ENCODE measurements around the gene ROBO4. TPM values are rescaled to one million over a fixed set of nuclear protein-coding genes. Genes with fewer than 3 reads are reported as not detected.

The ROBO4 gene
- total and polyA plus RNA-seq, 2 of the 13 experiments (the other 11 are each of a cell fraction or from before 2014, with no cell fraction given) = 0.07 to 1.1 TPM

DNA sequence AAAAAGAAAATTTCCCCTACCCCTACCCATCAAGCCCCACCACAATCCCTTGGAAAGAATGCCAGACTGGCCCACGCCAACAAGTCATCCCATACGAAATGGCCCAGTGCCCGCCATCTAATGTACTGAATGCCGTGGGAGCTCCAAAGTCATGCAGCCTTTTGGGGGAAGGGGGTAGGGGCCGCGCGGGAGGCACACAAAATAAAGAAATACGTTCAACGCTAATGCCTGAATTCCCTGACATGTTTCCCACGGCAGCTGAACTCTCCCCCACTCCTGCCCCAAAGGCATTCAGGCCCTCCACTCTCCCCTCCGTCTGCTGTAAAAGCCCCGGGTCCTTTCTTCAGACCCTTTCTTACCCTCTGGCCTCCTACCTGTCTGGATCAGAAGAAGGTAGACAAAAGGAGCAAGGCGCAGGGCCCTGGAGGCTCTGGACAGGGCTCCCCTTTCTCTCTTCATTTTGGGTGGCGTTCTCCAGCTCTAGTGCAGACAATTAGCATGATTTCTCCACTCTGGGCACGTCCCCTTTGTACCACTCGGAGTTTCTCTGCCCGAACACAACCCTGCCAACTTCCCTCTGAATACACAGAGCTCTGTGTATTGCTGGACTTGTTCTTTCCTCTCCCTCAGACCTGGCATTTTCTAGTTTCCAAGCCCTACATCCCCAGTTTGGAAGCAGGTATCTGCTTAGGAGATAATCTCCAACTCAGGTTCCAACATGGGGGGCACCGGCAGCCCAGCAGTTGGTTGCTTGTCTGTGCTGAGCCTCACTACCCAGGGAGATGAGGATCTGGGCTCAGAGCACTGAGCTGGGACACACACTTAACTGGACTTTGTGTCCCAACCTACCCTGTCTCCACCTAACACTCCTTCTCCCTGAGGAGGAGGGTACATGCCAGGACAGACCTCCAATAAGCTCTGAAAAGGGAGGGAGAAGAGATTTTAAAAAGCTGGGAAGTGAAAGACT, 38.2 kb upstream of the ROBO4 start, which contains the start of gene HEPACAM (continued):
- TF ChIP-seq, protein P1, sequence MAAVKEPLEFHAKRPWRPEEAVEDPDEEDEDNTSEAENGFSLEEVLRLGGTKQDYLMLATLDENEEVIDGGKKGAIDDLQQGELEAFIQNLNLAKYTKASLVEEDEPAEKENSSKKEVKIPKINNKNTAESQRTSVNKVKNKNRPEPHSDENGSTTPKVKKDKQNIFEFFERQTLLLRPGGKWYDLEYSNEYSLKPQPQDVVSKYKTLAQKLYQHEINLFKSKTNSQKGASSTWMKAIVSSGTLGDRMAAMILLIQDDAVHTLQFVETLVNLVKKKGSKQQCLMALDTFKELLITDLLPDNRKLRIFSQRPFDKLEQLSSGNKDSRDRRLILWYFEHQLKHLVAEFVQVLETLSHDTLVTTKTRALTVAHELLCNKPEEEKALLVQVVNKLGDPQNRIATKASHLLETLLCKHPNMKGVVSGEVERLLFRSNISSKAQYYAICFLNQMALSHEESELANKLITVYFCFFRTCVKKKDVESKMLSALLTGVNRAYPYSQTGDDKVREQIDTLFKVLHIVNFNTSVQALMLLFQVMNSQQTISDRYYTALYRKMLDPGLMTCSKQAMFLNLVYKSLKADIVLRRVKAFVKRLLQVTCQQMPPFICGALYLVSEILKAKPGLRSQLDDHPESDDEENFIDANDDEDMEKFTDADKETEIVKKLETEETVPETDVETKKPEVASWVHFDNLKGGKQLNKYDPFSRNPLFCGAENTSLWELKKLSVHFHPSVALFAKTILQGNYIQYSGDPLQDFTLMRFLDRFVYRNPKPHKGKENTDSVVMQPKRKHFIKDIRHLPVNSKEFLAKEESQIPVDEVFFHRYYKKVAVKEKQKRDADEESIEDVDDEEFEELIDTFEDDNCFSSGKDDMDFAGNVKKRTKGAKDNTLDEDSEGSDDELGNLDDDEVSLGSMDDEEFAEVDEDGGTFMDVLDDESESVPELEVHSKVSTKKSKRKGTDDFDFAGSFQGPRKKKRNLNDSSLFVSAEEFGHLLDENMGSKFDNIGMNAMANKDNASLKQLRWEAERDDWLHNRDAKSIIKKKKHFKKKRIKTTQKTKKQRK (IDR thresholded peaks at IDR 0.05; ENCODE audit: low read length) = no peak
- TF ChIP-seq PHF8 (CRISPR knock-in tag; IDR thresholded peaks at IDR 0.05) (no peak), HOXA7 (CRISPR knock-in tag; IDR thresholded peaks at IDR 0.05) (no peak), TEAD2 (CRISPR knock-in tag; IDR thresholded peaks at IDR 0.05) (no peak), SOX5 (CRISPR knock-in tag; IDR thresholded peaks at IDR 0.05; ENCODE audit: borderline replicate concordance) (no peak), CEBPG (CRISPR knock-in tag; IDR thresholded peaks at IDR 0.05) (peak; percentile 15; the same call in 1 of the 2 replicates), MAFK (conservative IDR thresholded peaks at IDR 0.05 in 1 of 2, IDR thresholded peaks at IDR 0.05 in 1 of 2; ENCODE audit: low read length in 2 of 2) (no peak), ZNF552 (CRISPR knock-in tag; IDR thresholded peaks at IDR 0.05; ENCODE audit: borderline replicate concordance) (no peak), ZNF629 (CRISPR knock-in tag; conservative IDR thresholded peaks at IDR 0.05) (no peak), ZIK1 (CRISPR knock-in tag; IDR thresholded peaks at IDR 0.05; ENCODE audit: borderline replicate concordance, low read depth) (peak; percentile 37; the same call in 1 of the 2 replicates), NR3C1 (CRISPR knock-in tag; IDR thresholded peaks at IDR 0.05) (no peak), ZBTB8A (CRISPR knock-in tag; IDR thresholded peaks at IDR 0.05; ENCODE audit: borderline replicate concordance, low read depth) (no peak), NFYC (CRISPR knock-in tag; IDR thresholded peaks at IDR 0.05) (no peak; the same call in 1 of the 2 replicates), ZNF570 (CRISPR knock-in tag; IDR thresholded peaks at IDR 0.05; ENCODE audit: borderline replicate concordance) (no peak), RARA (CRISPR knock-in tag; IDR thresholded peaks at IDR 0.05) (no peak)
- TF ChIP-seq, protein P2, sequence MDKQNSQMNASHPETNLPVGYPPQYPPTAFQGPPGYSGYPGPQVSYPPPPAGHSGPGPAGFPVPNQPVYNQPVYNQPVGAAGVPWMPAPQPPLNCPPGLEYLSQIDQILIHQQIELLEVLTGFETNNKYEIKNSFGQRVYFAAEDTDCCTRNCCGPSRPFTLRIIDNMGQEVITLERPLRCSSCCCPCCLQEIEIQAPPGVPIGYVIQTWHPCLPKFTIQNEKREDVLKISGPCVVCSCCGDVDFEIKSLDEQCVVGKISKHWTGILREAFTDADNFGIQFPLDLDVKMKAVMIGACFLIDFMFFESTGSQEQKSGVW (CRISPR knock-in tag; IDR thresholded peaks at IDR 0.05; ENCODE audit: borderline replicate concordance) = no peak
- TF ChIP-seq, protein P3, sequence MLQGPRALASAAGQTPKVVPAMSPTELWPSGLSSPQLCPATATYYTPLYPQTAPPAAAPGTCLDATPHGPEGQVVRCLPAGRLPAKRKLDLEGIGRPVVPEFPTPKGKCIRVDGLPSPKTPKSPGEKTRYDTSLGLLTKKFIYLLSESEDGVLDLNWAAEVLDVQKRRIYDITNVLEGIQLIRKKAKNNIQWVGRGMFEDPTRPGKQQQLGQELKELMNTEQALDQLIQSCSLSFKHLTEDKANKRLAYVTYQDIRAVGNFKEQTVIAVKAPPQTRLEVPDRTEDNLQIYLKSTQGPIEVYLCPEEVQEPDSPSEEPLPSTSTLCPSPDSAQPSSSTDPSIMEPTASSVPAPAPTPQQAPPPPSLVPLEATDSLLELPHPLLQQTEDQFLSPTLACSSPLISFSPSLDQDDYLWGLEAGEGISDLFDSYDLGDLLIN (CRISPR knock-in tag; IDR thresholded peaks at IDR 0.05; ENCODE audit: borderline replicate concordance) = no peak
- TF ChIP-seq, protein P4, sequence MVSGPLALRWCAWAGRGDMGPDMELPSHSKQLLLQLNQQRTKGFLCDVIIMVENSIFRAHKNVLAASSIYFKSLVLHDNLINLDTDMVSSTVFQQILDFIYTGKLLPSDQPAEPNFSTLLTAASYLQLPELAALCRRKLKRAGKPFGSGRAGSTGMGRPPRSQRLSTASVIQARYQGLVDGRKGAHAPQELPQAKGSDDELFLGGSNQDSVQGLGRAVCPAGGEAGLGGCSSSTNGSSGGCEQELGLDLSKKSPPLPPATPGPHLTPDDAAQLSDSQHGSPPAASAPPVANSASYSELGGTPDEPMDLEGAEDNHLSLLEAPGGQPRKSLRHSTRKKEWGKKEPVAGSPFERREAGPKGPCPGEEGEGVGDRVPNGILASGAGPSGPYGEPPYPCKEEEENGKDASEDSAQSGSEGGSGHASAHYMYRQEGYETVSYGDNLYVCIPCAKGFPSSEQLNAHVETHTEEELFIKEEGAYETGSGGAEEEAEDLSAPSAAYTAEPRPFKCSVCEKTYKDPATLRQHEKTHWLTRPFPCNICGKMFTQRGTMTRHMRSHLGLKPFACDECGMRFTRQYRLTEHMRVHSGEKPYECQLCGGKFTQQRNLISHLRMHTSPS (CRISPR knock-in tag; IDR thresholded peaks at IDR 0.05; ENCODE audit: low read depth) = peak; percentile 39; the same call in 1 of the 2 replicates
- TF ChIP-seq, protein P5, sequence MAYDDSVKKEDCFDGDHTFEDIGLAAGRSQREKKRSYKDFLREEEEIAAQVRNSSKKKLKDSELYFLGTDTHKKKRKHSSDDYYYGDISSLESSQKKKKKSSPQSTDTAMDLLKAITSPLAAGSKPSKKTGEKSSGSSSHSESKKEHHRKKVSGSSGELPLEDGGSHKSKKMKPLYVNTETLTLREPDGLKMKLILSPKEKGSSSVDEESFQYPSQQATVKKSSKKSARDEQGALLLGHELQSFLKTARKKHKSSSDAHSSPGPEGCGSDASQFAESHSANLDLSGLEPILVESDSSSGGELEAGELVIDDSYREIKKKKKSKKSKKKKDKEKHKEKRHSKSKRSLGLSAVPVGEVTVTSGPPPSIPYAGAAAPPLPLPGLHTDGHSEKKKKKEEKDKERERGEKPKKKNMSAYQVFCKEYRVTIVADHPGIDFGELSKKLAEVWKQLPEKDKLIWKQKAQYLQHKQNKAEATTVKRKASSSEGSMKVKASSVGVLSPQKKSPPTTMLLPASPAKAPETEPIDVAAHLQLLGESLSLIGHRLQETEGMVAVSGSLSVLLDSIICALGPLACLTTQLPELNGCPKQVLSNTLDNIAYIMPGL (CRISPR knock-in tag; IDR thresholded peaks at IDR 0.05; ENCODE audit: borderline replicate concordance in 1 of 2, low read depth in 1 of 2) = peak in 1 of 2 experiments; percentile 28; a peak in 3 of 4 replicates

Measured in HepG2 (cell line).